ENCODE results near the gene DLEC1. TPM values are rescaled to one million over a fixed set of nuclear protein-coding genes. Genes with fewer than 3 reads are reported as not detected.

Gene DLEC1
- total RNA-seq, 4 donors from 2014 or later: 0.07 to 0.78 (median 0.16) TPM

DNA sequence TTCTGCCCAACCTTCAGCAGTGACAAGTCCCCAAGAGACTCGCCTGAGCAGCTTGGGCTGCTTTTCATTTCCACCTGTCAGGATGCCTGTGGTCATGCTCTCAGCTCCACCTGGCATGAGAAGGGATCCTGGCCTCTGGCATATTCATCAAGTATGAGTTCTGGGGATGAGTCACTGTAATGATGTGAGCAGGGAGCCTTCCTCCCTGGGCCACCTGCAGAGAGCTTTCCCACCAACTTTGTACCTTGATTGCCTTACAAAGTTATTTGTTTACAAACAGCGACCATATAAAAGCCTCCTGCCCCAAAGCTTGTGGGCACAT, 102.9 kb downstream of the DLEC1 start:
- ATAC-seq: no peak
- Histone ChIP-seq H3K27ac (no peak overlapping the region), H3K4me1 (peaks cover 5 to 28% (median 8%) of the 10 kb centered on the region in 3 donors), H3K36me3 (peaks cover 0 to 24% of the 10 kb centered on the region in 2 donors), H3K27me3 (no peaks in the 10 kb centered on the region), H3K9me3 (peaks cover 0 to 4% (median 0%) of the 10 kb centered on the region in 3 donors), H3K4me3 (no peak overlapping the region)
- 100% methylated on average over 1 of the region's 2 CpGs; no CpG with 5 or more reads in 1 of the 2 donors for WGBS, 2 donors (ENCODE audit: low coverage in 1 of 2)
- TF ChIP-seq, protein P1, sequence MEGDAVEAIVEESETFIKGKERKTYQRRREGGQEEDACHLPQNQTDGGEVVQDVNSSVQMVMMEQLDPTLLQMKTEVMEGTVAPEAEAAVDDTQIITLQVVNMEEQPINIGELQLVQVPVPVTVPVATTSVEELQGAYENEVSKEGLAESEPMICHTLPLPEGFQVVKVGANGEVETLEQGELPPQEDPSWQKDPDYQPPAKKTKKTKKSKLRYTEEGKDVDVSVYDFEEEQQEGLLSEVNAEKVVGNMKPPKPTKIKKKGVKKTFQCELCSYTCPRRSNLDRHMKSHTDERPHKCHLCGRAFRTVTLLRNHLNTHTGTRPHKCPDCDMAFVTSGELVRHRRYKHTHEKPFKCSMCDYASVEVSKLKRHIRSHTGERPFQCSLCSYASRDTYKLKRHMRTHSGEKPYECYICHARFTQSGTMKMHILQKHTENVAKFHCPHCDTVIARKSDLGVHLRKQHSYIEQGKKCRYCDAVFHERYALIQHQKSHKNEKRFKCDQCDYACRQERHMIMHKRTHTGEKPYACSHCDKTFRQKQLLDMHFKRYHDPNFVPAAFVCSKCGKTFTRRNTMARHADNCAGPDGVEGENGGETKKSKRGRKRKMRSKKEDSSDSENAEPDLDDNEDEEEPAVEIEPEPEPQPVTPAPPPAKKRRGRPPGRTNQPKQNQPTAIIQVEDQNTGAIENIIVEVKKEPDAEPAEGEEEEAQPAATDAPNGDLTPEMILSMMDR (IDR thresholded peaks at IDR 0.05): no peak
- TF ChIP-seq EP300 (IDR thresholded peaks at IDR 0.05) (no peak), POLR2AphosphoS5 (IDR thresholded peaks at IDR 0.05) (no peak), POLR2A (IDR thresholded peaks at IDR 0.05) (no peak)

DNA sequence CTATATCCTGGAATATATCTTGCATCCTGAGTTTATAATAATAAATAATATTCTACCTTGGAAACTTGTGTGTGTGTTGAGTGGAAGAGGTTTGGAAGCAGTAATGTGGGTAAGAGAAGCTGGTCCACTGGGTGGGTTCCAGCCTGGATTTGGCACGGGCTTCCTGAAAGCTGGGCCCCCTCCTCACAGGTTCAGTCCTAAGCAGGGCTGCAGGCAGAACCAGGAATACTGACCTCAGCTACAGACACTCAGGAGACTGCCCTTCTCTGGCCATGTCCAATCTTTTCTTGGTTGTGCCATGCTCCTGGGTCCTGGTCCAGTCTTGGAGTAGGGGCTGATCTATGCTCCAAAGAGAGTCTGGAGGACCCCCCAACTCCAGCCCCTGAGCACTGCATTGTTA, 104.0 kb downstream of the DLEC1 start:
- peaks cover 0 to 4% (median 0%) of the 10 kb centered on the region in 3 donors for H3K9me3 ChIP-seq
- 80 to 100% methylated on average over 1 of the region's 1 CpG for WGBS, 2 donors (ENCODE audit: low coverage in 1 of 2)
- TF ChIP-seq POLR2A (IDR thresholded peaks at IDR 0.05) (no peak), EP300 (IDR thresholded peaks at IDR 0.05) (no peak), POLR2AphosphoS5 (IDR thresholded peaks at IDR 0.05) (no peak)
- TF ChIP-seq, protein P1 (IDR thresholded peaks at IDR 0.05): no peak
- H3K4me3 ChIP-seq: no peak overlapping the region
- H3K36me3 ChIP-seq: peaks cover 0 to 24% of the 10 kb centered on the region in 2 donors
- no peak for ATAC-seq
- H3K4me1 ChIP-seq: peaks cover 5 to 23% (median 8%) of the 10 kb centered on the region in 3 donors
- no peak overlapping the region for H3K27ac ChIP-seq
- no peaks in the 10 kb centered on the region for H3K27me3 ChIP-seq

DNA sequence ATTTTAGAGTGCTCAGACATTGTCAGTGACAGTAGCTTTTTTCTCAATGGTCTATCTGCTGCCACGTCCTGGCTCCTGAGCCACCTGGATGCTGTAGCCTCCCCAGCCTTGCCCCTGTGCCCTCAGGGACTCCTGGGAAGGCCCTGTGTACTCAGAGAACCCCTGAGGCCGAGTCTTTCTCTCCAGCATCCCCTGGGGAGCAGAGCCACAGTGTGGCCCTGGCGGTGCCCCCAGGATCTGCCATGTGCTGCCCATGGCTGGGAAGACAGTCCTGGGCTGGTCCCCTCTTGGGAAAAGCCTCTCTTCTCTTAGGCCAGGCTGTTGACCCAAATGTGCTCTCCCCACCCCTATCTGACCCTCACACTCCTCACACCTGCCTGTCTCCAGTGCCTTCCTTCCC, 104.5 kb downstream of the DLEC1 start:
- Histone ChIP-seq H3K36me3 (peaks cover 0 to 24% of the 10 kb centered on the region in 2 donors), H3K4me1 (peaks cover 5 to 19% (median 8%) of the 10 kb centered on the region in 3 donors), H3K27me3 (no peaks in the 10 kb centered on the region), H3K4me3 (no peak overlapping the region), H3K27ac (no peak overlapping the region), H3K9me3 (peaks cover 0 to 4% (median 0%) of the 10 kb centered on the region in 3 donors)
- TF ChIP-seq, protein P1 (IDR thresholded peaks at IDR 0.05): no peak
- TF ChIP-seq EP300 (IDR thresholded peaks at IDR 0.05) (no peak), POLR2AphosphoS5 (IDR thresholded peaks at IDR 0.05) (no peak), POLR2A (IDR thresholded peaks at IDR 0.05) (no peak)
- WGBS, 2 donors (ENCODE audit: low coverage in 1 of 2): 71 to 90% methylated on average over 1 of the region's 3 CpGs
- ATAC-seq: no peak

- 70 to 90% methylated on average over 1 to 2 of the region's 2 CpGs for WGBS, 2 donors (ENCODE audit: low coverage in 1 of 2)
- H3K9me3 ChIP-seq: peaks cover 0 to 4% (median 0%) of the 10 kb centered on the region in 3 donors
- H3K27ac ChIP-seq: no peak overlapping the region
- no peak for ATAC-seq
- H3K27me3 ChIP-seq: no peaks in the 10 kb centered on the region
- no peak overlapping the region for H3K4me3 ChIP-seq
- H3K4me1 ChIP-seq: no peaks in the 10 kb centered on the region
- TF ChIP-seq EP300 (IDR thresholded peaks at IDR 0.05) (no peak), POLR2A (IDR thresholded peaks at IDR 0.05) (no peak), POLR2AphosphoS5 (IDR thresholded peaks at IDR 0.05) (no peak)
- TF ChIP-seq, protein P1 (IDR thresholded peaks at IDR 0.05): no peak
- H3K36me3 ChIP-seq: peaks cover 0 to 11% of the 10 kb centered on the region in 2 donors
Observed at GRCh38 chr3:38146504-38146903, 107.5 kb downstream of the DLEC1 start.

GRCh38 chr3:38147421-38147820, 108.4 kb downstream of the DLEC1 start:
- Histone ChIP-seq H3K9me3 (peaks cover 0 to 4% (median 0%) of the 10 kb centered on the region in 3 donors), H3K4me1 (no peaks in the 10 kb centered on the region), H3K4me3 (no peak overlapping the region), H3K27ac (peak overlapping the region in 1 of 4 donors; percentile 15), H3K36me3 (peaks cover 0 to 1% of the 10 kb centered on the region in 2 donors), H3K27me3 (no peaks in the 10 kb centered on the region)
- TF ChIP-seq EP300 (IDR thresholded peaks at IDR 0.05) (no peak), POLR2A (IDR thresholded peaks at IDR 0.05) (no peak), POLR2AphosphoS5 (IDR thresholded peaks at IDR 0.05) (no peak)
- TF ChIP-seq, protein P1 (IDR thresholded peaks at IDR 0.05): no peak
- WGBS, 2 donors (ENCODE audit: low coverage in 1 of 2): 89 to 93% methylated on average over 3 of the region's 3 CpGs
- ATAC-seq: no peak

Measured in gastroesophageal sphincter (tissue), 4 donors.